LHCN-M2 (cell line): ENCODE results near the gene FANCL. TPM values are rescaled to one million over a fixed set of nuclear protein-coding genes. Genes with fewer than 3 reads are reported as not detected.
"Not testable (repeated sequence)": the region's sequence is repeated elsewhere in the genome, so short reads cannot be mapped to it uniquely, and the experiment has no call there.

Experiments
- DNase-seq: peaks from one replicate; pipeline ENCODE4 v3.0.0-alpha.2; 2012; ENCODE audit warnings: low read depth
- total RNA-seq: library from RNA; depleted of rRNA; stranded (reverse); fragments of >200 nt; gene quantifications from 2 replicates; pipeline ENCODE4 v1.2.3, GENCODE V29; 2014; rRNA removed

The FANCL gene
- total RNA-seq, 1 experiment from 2014 or later, result 22.3 TPM

- not testable (repeated sequence) for DNase-seq
These were observed 95.4 kb downstream of the FANCL start for GRCh38 chr2:58145769-58146168.

GRCh38 chr2:58140508-58141072 lies 100.5 kb downstream of the FANCL start:
- no peak for DNase-seq

GRCh38 chr2:58138396-58139030 lies 102.6 kb downstream of the FANCL start:
- DNase-seq, result no peak

- peak; percentile 66 for DNase-seq
These were observed 103.3 kb downstream of the FANCL start for GRCh38 chr2:58137856-58138255.

- peak; percentile 65 for DNase-seq
These were observed 103.9 kb downstream of the FANCL start for GRCh38 chr2:58137221-58137620.

GRCh38 chr2:58135861-58136260 lies 105.3 kb downstream of the FANCL start:
- no peak for DNase-seq

GRCh38 chr2:58133395-58133794 lies 107.7 kb downstream of the FANCL start:
- no peak for DNase-seq

GRCh38 chr2:58131191-58132011 lies 109.7 kb downstream of the FANCL start:
- peak; percentile 25 for DNase-seq

- no peak for DNase-seq
These were observed 110.9 kb downstream of the FANCL start for GRCh38 chr2:58130238-58130637.

- DNase-seq, result no peak
These were observed 114.0 kb downstream of the FANCL start for GRCh38 chr2:58127111-58127510.

GRCh38 chr2:58122540-58122939 lies 118.6 kb downstream of the FANCL start:
- no peak for DNase-seq

- DNase-seq, result no peak
These were observed 119.1 kb downstream of the FANCL start for GRCh38 chr2:58122040-58122439.

- DNase-seq, result no peak
These were observed 120.4 kb downstream of the FANCL start for GRCh38 chr2:58120626-58121229.

- not testable (repeated sequence) for DNase-seq
These were observed 127.6 kb downstream of the FANCL start for GRCh38 chr2:58113563-58113962.

- no peak for DNase-seq
These were observed 130.4 kb downstream of the FANCL start for GRCh38 chr2:58110765-58111164.

- DNase-seq, result no peak
These were observed 131.6 kb downstream of the FANCL start for GRCh38 chr2:58109481-58109880.

Other genes with a start within 250 kb of the FANCL start
- 28.8 and 35.0 TPM in 2 replicates for gene VRK2, start 194.5 kb downstream of the FANCL start, total RNA-seq